HG03354 (cell line): ENCODE results near the gene UBA5.

Source experiments
- ATAC-seq: cut with Tn5 transposase; IDR thresholded peaks from one replicate; pipeline ENCODE4 v1.9.1; 2021; ENCODE audit warnings: mild to moderate bottlenecking; ENCODE audit not compliant: unreplicated experiment, poor library complexity, severe bottlenecking

Gene UBA5

GRCh38 chr3:132710311-132710710 is 50.2 kb downstream of the UBA5 start:
- no peak for ATAC-seq

GRCh38 chr3:132713977-132714727 is 54.0 kb downstream of the UBA5 start:
- no peak for ATAC-seq

GRCh38 chr3:132716372-132716771 is 56.2 kb downstream of the UBA5 start:
- ATAC-seq = no peak

- ATAC-seq = no peak
Measured at GRCh38 chr3:132720228-132720627, 60.1 kb downstream of the UBA5 start.

GRCh38 chr3:132721479-132722164 is 61.5 kb downstream of the UBA5 start:
- ATAC-seq = peak; percentile 37

- peak; percentile 82 for ATAC-seq
Measured at GRCh38 chr3:132722165-132723023, 62.3 kb downstream of the UBA5 start, which contains the start of gene NPHP3. Gene NPHP3 (minus strand): TSS chr3:132722409. CDS start chr3:132722355, 54 bp downstream.

GRCh38 chr3:132723024-132723950 is 63.2 kb downstream of the UBA5 start:
- ATAC-seq = peak; percentile 3

GRCh38 chr3:132726341-132726823 is 66.3 kb downstream of the UBA5 start:
- ATAC-seq = no peak
